Activated naive CD4-positive, alpha-beta T cell treated with anti-CD3 and anti-CD28 coated beads, Interleukin-2, amount 10 ng/mL, durations not matched to agents 7 days and 5 days (primary cell): Measurements from ENCODE around the gene STPG3.
A peak's percentile ranks its signal among the peaks of the same experiment; 100 is the strongest.

Experiments
- CTCF ChIA-PET: fragments of 350-600 bp; sonication (Branson Sonifier 250); formaldehyde crosslinking; loops from one replicate; lab custom pipeline; 2021; ENCODE audit warnings: antibody characterized with exemption; lab: Charles Lee
- DNase-seq: peaks from one replicate; pipeline ENCODE4 v3.0.0-alpha.2; 2020
- H3K27ac Mint-ChIP-seq: one replicate; pipeline ENCODE4 v1.8.0; 2021; ENCODE audit warnings: mild to moderate bottlenecking, moderate library complexity, mixed read lengths
- H3K27me3 Mint-ChIP-seq: one replicate; pipeline ENCODE4 v1.8.0; 2021; ENCODE audit warnings: mild to moderate bottlenecking, mixed read lengths
- H3K36me3 Mint-ChIP-seq: one replicate; pipeline ENCODE4 v1.8.0; 2021; ENCODE audit warnings: mixed read lengths
- H3K4me1 Mint-ChIP-seq: one replicate; pipeline ENCODE4 v1.8.0; 2021; ENCODE audit warnings: mixed read lengths
- H3K4me3 Mint-ChIP-seq: one replicate; pipeline ENCODE4 v1.8.0; 2021; ENCODE audit warnings: mild to moderate bottlenecking, moderate library complexity, mixed read lengths
- H3K9me3 Mint-ChIP-seq: one replicate; pipeline ENCODE4 v1.8.0; 2021; ENCODE audit warnings: mixed read lengths

Gene STPG3

GRCh38 chr9:137251194-137251461 is at the start of gene STPG3:
Gene STPG3 (plus strand): TSS chr9:137251286. CDS start chr9:137251287, 1 bp downstream.
- Mint-ChIP-seq H3K36me3 (peaks cover 3% of the 10 kb centered on the region), H3K4me1 (peaks cover 8% of the 10 kb centered on the region), H3K27ac (peak within 1 kb of the TSS; percentile 49), H3K9me3 (no peaks in the 10 kb centered on the region), H3K4me3 (no peak within 1 kb of the TSS), H3K27me3 (peaks cover 19% of the 10 kb centered on the region)
- CTCF ChIA-PET = no interaction called here
- no peak for DNase-seq

- CTCF ChIA-PET = interaction anchor here (1.1 to 1.5 kb wide), 2 partner anchors 24 to 134 kb away, joined by 3 to 4 read pairs; partner anchors contain the start of gene RNF224
- Mint-ChIP-seq H3K4me1 (peaks cover 61% of the 10 kb centered on the region), H3K36me3 (peaks cover 10% of the 10 kb centered on the region), H3K27ac (no peak overlapping the region), H3K4me3 (no peak overlapping the region), H3K9me3 (no peaks in the 10 kb centered on the region), H3K27me3 (peaks cover 9% of the 10 kb centered on the region)
- no peak for DNase-seq
Measured at GRCh38 chr9:137202966-137203365, 48.1 kb upstream of the STPG3 start.

GRCh38 chr9:137204731-137205125 is 46.4 kb upstream of the STPG3 start:
- Mint-ChIP-seq H3K27ac (peak overlapping the region; percentile 92), H3K4me1 (peaks cover 54% of the 10 kb centered on the region)

GRCh38 chr9:137205126-137206069 is 45.7 kb upstream of the STPG3 start, which contains the start of the genes NDOR1 and TMEM203:
Gene NDOR1 (plus strand): TSS chr9:137205700. CDS start chr9:137205778, 78 bp downstream.
Gene TMEM203 (minus strand): TSS chr9:137205648. CDS start chr9:137205414, 234 bp downstream.
- peak; percentile 96 for DNase-seq
- CTCF ChIA-PET = interaction anchor here (1.0 to 1.8 kb wide), 4 partner anchors 8 to 137 kb away, joined by 3 to 4 read pairs (median 4); no protein-coding TSS in a partner anchor
- Mint-ChIP-seq H3K9me3 (no peaks in the 10 kb centered on the region), H3K27ac (peak within 1 kb of the TSS; percentile 92), H3K4me3 (peak within 1 kb of the TSS; percentile 92), H3K4me1 (peaks cover 54% of the 10 kb centered on the region), H3K27me3 (no peaks in the 10 kb centered on the region), H3K36me3 (peaks cover 19% of the 10 kb centered on the region)

More at GRCh38 chr9:137204731-137205125, 46.4 kb upstream of the STPG3 start:
- DNase-seq = no peak
- Mint-ChIP-seq H3K4me3 (peak overlapping the region; percentile 92), H3K9me3 (no peaks in the 10 kb centered on the region), H3K27me3 (peaks cover under 1% of the 10 kb centered on the region), H3K36me3 (peaks cover 16% of the 10 kb centered on the region)
- CTCF ChIA-PET = interaction anchor here (1.0 to 1.8 kb wide), 4 partner anchors 9 to 136 kb away, joined by 3 to 4 read pairs (median 4); no protein-coding TSS in a partner anchor

DNA sequence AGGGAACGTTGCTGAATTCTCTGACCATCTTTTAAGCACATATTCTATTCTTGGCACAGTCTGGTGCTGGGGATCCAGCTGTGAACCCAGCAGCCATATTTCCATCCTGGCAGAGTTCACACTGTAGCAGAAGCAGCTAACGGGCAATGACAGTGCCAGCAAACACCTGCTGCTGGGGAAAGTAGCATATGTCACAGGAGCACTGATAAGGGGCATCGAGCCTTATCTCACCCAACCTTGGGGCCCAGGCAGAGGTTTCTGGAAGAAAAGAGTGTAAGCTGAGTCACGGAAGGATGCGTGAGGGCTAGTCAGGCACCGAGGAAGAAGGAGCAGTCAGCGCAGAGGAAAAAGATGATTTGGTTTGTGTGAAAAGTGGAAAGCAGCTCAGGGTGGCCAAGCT is 44.5 kb upstream of the STPG3 start:
- peaks cover 19% of the 10 kb centered on the region for H3K36me3 Mint-ChIP-seq
- H3K4me1 Mint-ChIP-seq = peaks cover 46% of the 10 kb centered on the region
- H3K27ac Mint-ChIP-seq = peak overlapping the region; percentile 83
- H3K4me3 Mint-ChIP-seq = peak overlapping the region; percentile 92
- H3K9me3 Mint-ChIP-seq = no peaks in the 10 kb centered on the region
- CTCF ChIA-PET = interaction anchor here (0.7 kb wide), 1 partner anchor 30 kb away, joined by 5 read pairs; no protein-coding TSS in a partner anchor
- DNase-seq = no peak
- H3K27me3 Mint-ChIP-seq = no peaks in the 10 kb centered on the region

DNA sequence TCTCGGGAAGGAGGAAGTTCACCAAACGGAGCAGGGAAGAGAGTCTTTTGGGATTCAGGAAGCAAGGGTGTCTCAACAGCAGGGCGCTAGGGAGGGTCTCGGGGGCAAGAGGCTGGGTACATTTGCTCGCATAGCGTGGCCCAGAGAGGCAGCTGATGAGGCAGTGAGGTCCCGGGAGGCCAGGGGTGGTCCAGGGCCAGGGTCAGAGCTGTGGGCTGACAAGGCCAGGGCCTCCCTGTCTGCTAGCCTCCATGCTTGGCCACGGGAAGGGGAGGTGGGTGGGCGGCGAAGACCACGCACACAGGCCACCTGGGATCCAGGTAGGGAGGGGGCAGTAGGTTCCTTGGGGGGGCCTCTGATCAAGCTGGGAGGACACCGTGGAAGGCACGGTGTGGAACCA is 39.6 kb upstream of the STPG3 start:
- DNase-seq = no peak
- Mint-ChIP-seq H3K9me3 (no peaks in the 10 kb centered on the region), H3K27ac (no peak overlapping the region), H3K36me3 (peaks cover 18% of the 10 kb centered on the region), H3K4me1 (peaks cover 12% of the 10 kb centered on the region), H3K4me3 (no peak overlapping the region), H3K27me3 (no peaks in the 10 kb centered on the region)
- CTCF ChIA-PET = no interaction called here

DNA sequence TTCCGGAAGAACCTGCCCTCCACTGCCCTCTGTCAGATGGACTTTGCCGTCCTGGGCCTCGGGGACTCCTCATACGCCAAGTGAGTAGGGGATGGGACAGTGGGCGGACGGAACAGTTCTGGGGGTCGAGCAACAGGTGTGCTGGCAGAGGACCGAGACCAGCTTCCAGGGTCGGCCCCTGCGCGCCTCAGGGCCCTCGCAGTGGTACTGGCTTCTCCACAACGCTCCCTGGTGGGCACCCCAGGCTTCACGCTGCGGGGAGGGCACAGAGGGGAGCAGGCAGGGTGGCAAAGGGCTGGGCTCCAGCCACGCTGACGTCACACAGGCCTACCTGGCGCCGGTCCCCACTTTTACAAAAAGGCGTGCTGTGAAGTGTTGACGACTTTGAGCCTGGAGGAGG is 38.6 kb upstream of the STPG3 start:
- DNase-seq = no peak
- Mint-ChIP-seq H3K4me1 (peaks cover 4% of the 10 kb centered on the region), H3K9me3 (no peaks in the 10 kb centered on the region), H3K36me3 (peaks cover 13% of the 10 kb centered on the region), H3K4me3 (no peak overlapping the region), H3K27ac (no peak overlapping the region), H3K27me3 (no peaks in the 10 kb centered on the region)
- CTCF ChIA-PET = interaction anchor here (1.1 kb wide), 1 partner anchor 89 kb away, joined by 3 read pairs; no protein-coding TSS in a partner anchor

DNA sequence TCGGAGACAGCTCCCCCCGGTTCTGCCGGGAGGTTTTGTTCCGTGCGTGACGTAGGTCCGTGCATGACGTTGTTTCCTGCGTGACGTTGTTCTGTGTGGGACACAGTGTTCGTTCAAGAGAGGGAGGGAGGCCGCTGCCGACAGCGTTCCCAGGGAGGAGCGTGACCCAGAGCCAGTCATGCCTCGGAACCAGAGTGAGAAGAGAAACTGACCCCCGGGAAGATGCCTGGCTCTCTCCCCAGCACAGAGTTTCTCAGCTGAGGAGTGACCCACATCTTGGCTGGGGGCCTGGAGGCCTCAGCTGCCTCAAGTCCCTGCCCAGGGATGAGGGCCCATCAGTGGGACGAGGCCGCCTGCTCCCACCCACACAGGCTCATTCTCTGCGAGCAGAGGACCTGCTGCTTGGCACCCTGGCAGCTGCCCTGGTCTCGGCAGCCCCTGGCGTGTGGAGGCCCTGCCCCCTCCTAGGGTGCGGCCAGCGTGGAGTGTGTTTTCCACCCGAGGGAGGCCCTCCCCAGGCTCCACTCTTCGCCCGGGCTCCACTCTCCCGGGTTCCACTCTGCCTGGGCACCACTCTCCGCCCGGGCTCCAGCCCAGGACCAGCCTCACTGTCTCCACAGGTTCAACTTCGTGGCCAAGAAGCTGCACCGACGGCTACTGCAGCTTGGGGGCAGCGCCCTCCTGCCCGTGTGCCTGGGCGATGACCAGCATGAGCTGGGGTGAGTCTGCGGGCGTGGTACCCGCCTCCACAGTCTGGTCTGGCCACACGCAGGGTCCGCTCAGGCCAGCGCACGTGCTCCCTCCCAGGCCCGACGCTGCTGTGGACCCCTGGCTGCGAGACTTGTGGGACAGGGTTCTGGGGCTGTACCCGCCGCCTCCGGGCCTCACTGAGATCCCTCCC is 37.7 kb upstream of the STPG3 start:
- no peaks in the 10 kb centered on the region for H3K27me3 Mint-ChIP-seq
- H3K27ac Mint-ChIP-seq = no peak overlapping the region
- no peaks in the 10 kb centered on the region for H3K9me3 Mint-ChIP-seq
- H3K36me3 Mint-ChIP-seq = peaks cover 11% of the 10 kb centered on the region
- no peak overlapping the region for H3K4me3 Mint-ChIP-seq
- DNase-seq = no peak
- peaks cover 2% of the 10 kb centered on the region for H3K4me1 Mint-ChIP-seq
- CTCF ChIA-PET = interaction anchor here (1.0 to 1.3 kb wide), 4 partner anchors 9 to 90 kb away, joined by 3 to 4 read pairs (median 4); partner anchors contain the start of genes ANAPC2 and SSNA1

DNA sequence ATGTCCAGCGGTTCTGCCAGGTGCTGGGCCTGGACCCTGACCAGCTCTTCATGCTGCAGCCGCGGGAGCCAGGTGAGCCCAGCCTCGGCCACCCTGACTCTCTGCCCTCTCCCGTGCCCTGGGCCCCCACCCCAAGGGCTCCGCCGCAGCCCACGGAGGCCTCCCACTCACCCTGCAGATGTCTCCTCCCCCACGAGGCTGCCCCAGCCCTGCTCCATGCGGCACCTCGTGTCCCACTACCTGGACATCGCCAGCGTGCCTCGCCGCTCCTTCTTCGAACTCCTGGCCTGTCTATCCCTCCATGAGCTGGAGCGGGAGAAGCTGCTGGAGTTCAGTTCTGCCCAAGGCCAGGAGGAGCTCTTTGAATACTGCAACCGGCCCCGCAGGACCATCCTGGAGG is 36.5 kb upstream of the STPG3 start:
- no peak for DNase-seq
- CTCF ChIA-PET = interaction anchor here (1.0 kb wide), 1 partner anchor 26 kb away, joined by 3 read pairs; the partner anchor contains the start of genes ANAPC2 and SSNA1
- Mint-ChIP-seq H3K27ac (no peak overlapping the region), H3K4me3 (no peak overlapping the region), H3K9me3 (no peaks in the 10 kb centered on the region), H3K4me1 (peaks cover 2% of the 10 kb centered on the region), H3K27me3 (no peaks in the 10 kb centered on the region), H3K36me3 (peaks cover 5% of the 10 kb centered on the region)

GRCh38 chr9:137215196-137215986 is 35.7 kb upstream of the STPG3 start:
- Mint-ChIP-seq H3K4me3 (no peak overlapping the region), H3K36me3 (peaks cover 3% of the 10 kb centered on the region), H3K4me1 (peaks cover 2% of the 10 kb centered on the region), H3K9me3 (no peaks in the 10 kb centered on the region), H3K27ac (no peak overlapping the region), H3K27me3 (no peaks in the 10 kb centered on the region)
- DNase-seq = no peak
- CTCF ChIA-PET = interaction anchor here (0.9 to 1.0 kb wide), 2 partner anchors 26 to 147 kb away, joined by 3 read pairs; no protein-coding TSS in a partner anchor

- Mint-ChIP-seq H3K4me1 (peaks cover 2% of the 10 kb centered on the region), H3K27me3 (no peaks in the 10 kb centered on the region), H3K36me3 (peaks cover 3% of the 10 kb centered on the region), H3K4me3 (no peak overlapping the region), H3K27ac (no peak overlapping the region), H3K9me3 (no peaks in the 10 kb centered on the region)
- no peak for DNase-seq
- CTCF ChIA-PET = interaction anchor here (0.9 to 1.2 kb wide), 4 partner anchors 20 to 148 kb away, joined by 3 to 5 read pairs (median 3); no protein-coding TSS in a partner anchor
Measured at GRCh38 chr9:137216188-137216965, 34.7 kb upstream of the STPG3 start.
